Raji (cell line): ENCODE measurements around the gene C5orf46.

ENCODE experiments used
- POLR2A ChIP-seq: IDR thresholded peaks from 2 replicates; pipeline ENCODE4 v1.6.1; 2011; ENCODE audit warnings: low read depth, low read length, control low read depth; ENCODE audit not compliant: insufficient read depth

Gene C5orf46

GRCh38 chr5:147842869-147843268, 63.5 kb downstream of the C5orf46 start:
- TF ChIP-seq POLR2A: no peak
